Measurements from ENCODE around the gene INTS15.

Gene INTS15

GRCh38 chr7:6604458-6604857 is 14.6 kb downstream of the INTS15 start:
- no peak overlapping the region for H3K27ac ChIP-seq
- TF ChIP-seq ZFX (IDR thresholded peaks at IDR 0.05; ENCODE audit: borderline replicate concordance) (no peak), CTCF (IDR thresholded peaks at IDR 0.05) (no peak)

GRCh38 chr7:6606866-6607583 is 17.2 kb downstream of the INTS15 start:
- H3K27ac ChIP-seq, result no peak overlapping the region
- no peak for TF ChIP-seq ZFX (IDR thresholded peaks at IDR 0.05; ENCODE audit: borderline replicate concordance)
- no peak for TF ChIP-seq CTCF (IDR thresholded peaks at IDR 0.05)

GRCh38 chr7:6607651-6608051 is 17.8 kb downstream of the INTS15 start:
- TF ChIP-seq CTCF (IDR thresholded peaks at IDR 0.05), result no peak
- TF ChIP-seq ZFX (IDR thresholded peaks at IDR 0.05; ENCODE audit: borderline replicate concordance), result no peak
- no peak overlapping the region for H3K27ac ChIP-seq

GRCh38 chr7:6608081-6608480 is 18.3 kb downstream of the INTS15 start:
- TF ChIP-seq CTCF (IDR thresholded peaks at IDR 0.05) (no peak), ZFX (IDR thresholded peaks at IDR 0.05; ENCODE audit: borderline replicate concordance) (no peak)
- H3K27ac ChIP-seq, result no peak overlapping the region

GRCh38 chr7:6608794-6609193 is 19.0 kb downstream of the INTS15 start:
- no peak for TF ChIP-seq CTCF (IDR thresholded peaks at IDR 0.05)
- no peak for TF ChIP-seq ZFX (IDR thresholded peaks at IDR 0.05; ENCODE audit: borderline replicate concordance)

GRCh38 chr7:6612819-6613218 is 23.0 kb downstream of the INTS15 start:
- no peak for TF ChIP-seq ZFX (IDR thresholded peaks at IDR 0.05; ENCODE audit: borderline replicate concordance)
- no peak for TF ChIP-seq CTCF (IDR thresholded peaks at IDR 0.05)
- H3K27ac ChIP-seq, result no peak overlapping the region

More at GRCh38 chr7:6608794-6609193, 19.0 kb downstream of the INTS15 start:
- H3K27ac ChIP-seq, result no peak overlapping the region

- TF ChIP-seq ZFX (IDR thresholded peaks at IDR 0.05; ENCODE audit: borderline replicate concordance) (no peak), CTCF (IDR thresholded peaks at IDR 0.05) (no peak)
- H3K27ac ChIP-seq, result no peak overlapping the region
These were observed 23.9 kb downstream of the INTS15 start for GRCh38 chr7:6613706-6614105.

Measured in 22Rv1 (cell line).